ENCODE data around the gene TTLL6.
A peak's percentile ranks its signal among the peaks of the same experiment; 100 is the strongest.

TTLL6 gene

DNA sequence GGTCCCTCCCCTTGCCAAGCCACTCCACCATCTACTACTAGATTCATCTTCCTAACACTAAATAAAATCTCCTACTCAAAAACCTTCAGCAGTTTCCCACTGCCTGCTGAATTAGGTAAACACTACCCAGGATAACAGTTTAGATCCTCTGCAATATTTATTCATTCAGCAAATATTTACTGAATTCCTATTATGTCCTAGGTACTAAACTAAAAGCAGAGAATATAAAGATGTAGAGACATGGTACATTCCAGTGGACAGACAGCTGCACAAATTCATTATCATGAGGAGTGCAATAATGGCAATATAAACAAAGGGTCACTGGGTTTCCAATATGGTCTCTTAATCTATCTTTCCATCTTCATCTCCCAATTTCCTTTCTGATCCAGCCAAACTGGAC lies 57.7 kb downstream of the TTLL6 start:
- Histone ChIP-seq H3K9me3 (ENCODE audit: insufficient read depth, low read length) (no peaks in the 10 kb centered on the region), H3K27me3 (ENCODE audit: insufficient read depth, insufficient read length) (peaks cover 70% of the 10 kb centered on the region), H3K4me3 (ENCODE audit: insufficient read length, low read depth) (no peak overlapping the region), H3K36me3 (ENCODE audit: insufficient read depth, insufficient read length, low read length) (no peaks in the 10 kb centered on the region), H3K4me1 (ENCODE audit: insufficient read depth, insufficient read length) (peaks cover 2% of the 10 kb centered on the region), H3K9ac (ENCODE audit: insufficient read length, low read depth) (no peak overlapping the region)
- TF ChIP-seq SUZ12 (IDR thresholded peaks at IDR 0.05; ENCODE audit: extremely low read depth, insufficient read depth, insufficient read length) (no peak), ZNF274 (IDR thresholded peaks at IDR 0.05; ENCODE audit: low read depth, low read length) (no peak), YY1 (IDR thresholded peaks at IDR 0.05; ENCODE audit: insufficient read depth, insufficient read length) (no peak)
- DNase-seq (ENCODE audit: low read depth, low spot score): no peak

- H3K36me3 ChIP-seq (ENCODE audit: insufficient read depth, insufficient read length, low read length): no peaks in the 10 kb centered on the region
- TF ChIP-seq YY1 (IDR thresholded peaks at IDR 0.05; ENCODE audit: insufficient read depth, insufficient read length) (no peak), ZNF274 (IDR thresholded peaks at IDR 0.05; ENCODE audit: low read depth, low read length) (no peak), SUZ12 (IDR thresholded peaks at IDR 0.05; ENCODE audit: extremely low read depth, insufficient read depth, insufficient read length) (no peak)
- H3K4me3 ChIP-seq (ENCODE audit: insufficient read length, low read depth): no peak overlapping the region
- no peak overlapping the region for H3K9ac ChIP-seq (ENCODE audit: insufficient read length, low read depth)
- H3K9me3 ChIP-seq (ENCODE audit: insufficient read depth, low read length): no peaks in the 10 kb centered on the region
- peaks cover 86% of the 10 kb centered on the region for H3K27me3 ChIP-seq (ENCODE audit: insufficient read depth, insufficient read length)
- peaks cover 6% of the 10 kb centered on the region for H3K4me1 ChIP-seq (ENCODE audit: insufficient read depth, insufficient read length)
- DNase-seq (ENCODE audit: low read depth, low spot score): no peak
Observed at GRCh38 chr17:48757524-48757961, 59.5 kb downstream of the TTLL6 start.

DNA sequence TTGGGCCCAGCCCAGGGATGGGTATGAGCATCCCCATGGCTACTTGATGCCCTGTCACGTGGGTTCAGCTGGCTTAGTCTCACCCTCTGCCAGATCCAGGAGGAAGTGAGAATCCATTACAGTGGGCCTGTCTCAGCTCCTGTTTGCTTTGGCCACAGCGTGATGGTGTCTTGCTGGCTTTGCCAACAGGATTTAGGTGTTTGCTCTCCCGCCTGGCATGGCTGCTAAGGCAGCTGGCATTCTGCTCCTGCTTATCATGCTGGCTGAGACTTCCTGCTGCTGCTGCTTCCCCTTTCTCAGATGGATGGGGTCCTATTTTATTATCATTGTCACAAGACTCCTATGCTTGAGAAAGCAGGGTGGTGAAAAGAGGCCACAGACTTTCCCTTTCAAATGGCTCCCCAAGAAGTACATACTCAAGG lies 60.2 kb downstream of the TTLL6 start:
- no peaks in the 10 kb centered on the region for H3K9me3 ChIP-seq (ENCODE audit: insufficient read depth, low read length)
- TF ChIP-seq SUZ12 (IDR thresholded peaks at IDR 0.05; ENCODE audit: extremely low read depth, insufficient read depth, insufficient read length) (no peak), ZNF274 (IDR thresholded peaks at IDR 0.05; ENCODE audit: low read depth, low read length) (no peak), YY1 (IDR thresholded peaks at IDR 0.05; ENCODE audit: insufficient read depth, insufficient read length) (no peak)
- no peak for DNase-seq (ENCODE audit: low read depth, low spot score)

GRCh38 chr17:48755356-48755755 lies 61.7 kb downstream of the TTLL6 start:
- no peak for DNase-seq (ENCODE audit: low read depth, low spot score)

More for the DNA sequence above, 60.2 kb downstream of the TTLL6 start:
- Histone ChIP-seq H3K36me3 (ENCODE audit: insufficient read depth, insufficient read length, low read length) (no peaks in the 10 kb centered on the region), H3K4me1 (ENCODE audit: insufficient read depth, insufficient read length) (peaks cover 6% of the 10 kb centered on the region), H3K4me3 (ENCODE audit: insufficient read length, low read depth) (no peak overlapping the region), H3K27me3 (ENCODE audit: insufficient read depth, insufficient read length) (peaks cover 87% of the 10 kb centered on the region), H3K9ac (ENCODE audit: insufficient read length, low read depth) (no peak overlapping the region)

DNA sequence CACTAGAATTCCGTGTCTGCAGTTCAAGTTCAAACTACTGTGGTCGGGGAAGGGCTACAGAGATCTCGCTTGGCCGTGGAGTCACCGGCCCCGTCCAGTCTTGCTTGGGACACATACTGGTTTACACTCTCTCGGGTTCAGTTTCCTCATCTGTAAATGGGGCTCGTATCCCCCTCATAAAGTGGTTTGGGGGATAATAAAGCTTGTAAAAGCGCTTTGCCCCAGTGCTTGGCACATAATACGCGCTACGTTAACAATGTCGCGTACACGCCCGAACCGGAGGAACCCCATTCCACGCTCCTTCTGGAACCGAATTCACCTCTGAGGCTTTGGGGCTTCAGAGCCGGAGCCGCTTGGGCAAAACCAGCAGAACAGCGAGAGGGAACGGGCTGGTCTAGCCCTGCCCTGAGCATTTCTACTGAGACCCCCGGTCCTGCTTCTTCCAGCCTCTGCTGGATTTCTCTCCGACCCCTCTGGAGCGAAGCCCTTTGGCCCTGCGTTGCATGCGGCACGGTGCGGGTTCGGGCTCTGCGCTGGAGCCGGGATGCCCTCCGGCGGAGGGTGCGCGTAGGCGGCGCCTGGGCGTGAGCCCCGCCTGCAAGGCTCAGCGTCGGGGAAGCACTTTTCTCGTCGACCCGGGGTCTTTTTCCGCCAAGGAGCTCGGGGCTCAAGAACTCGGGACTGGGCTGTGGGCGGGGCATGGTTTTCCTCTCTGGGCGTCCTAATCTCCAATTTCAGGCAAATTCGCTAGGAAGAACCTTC lies 62.3 kb downstream of the TTLL6 start:
- DNase-seq (ENCODE audit: low read depth, low spot score): no peak
- Histone ChIP-seq H3K9ac (ENCODE audit: insufficient read length, low read depth) (peak overlapping the region; percentile 39), H3K9me3 (ENCODE audit: insufficient read depth, low read length) (no peaks in the 10 kb centered on the region), H3K36me3 (ENCODE audit: insufficient read depth, insufficient read length, low read length) (no peaks in the 10 kb centered on the region), H3K27me3 (ENCODE audit: insufficient read depth, insufficient read length) (peaks cover 95% of the 10 kb centered on the region), H3K4me3 (ENCODE audit: insufficient read length, low read depth) (peak overlapping the region; percentile 16), H3K4me1 (ENCODE audit: insufficient read depth, insufficient read length) (peaks cover 6% of the 10 kb centered on the region)
- TF ChIP-seq YY1 (IDR thresholded peaks at IDR 0.05; ENCODE audit: insufficient read depth, insufficient read length) (no peak), SUZ12 (IDR thresholded peaks at IDR 0.05; ENCODE audit: extremely low read depth, insufficient read depth, insufficient read length) (peak; percentile 0), ZNF274 (IDR thresholded peaks at IDR 0.05; ENCODE audit: low read depth, low read length) (no peak)

More at GRCh38 chr17:48755356-48755755, 61.7 kb downstream of the TTLL6 start:
- Histone ChIP-seq H3K4me3 (ENCODE audit: insufficient read length, low read depth) (peak overlapping the region; percentile 16), H3K4me1 (ENCODE audit: insufficient read depth, insufficient read length) (peaks cover 6% of the 10 kb centered on the region), H3K27me3 (ENCODE audit: insufficient read depth, insufficient read length) (peaks cover 90% of the 10 kb centered on the region), H3K36me3 (ENCODE audit: insufficient read depth, insufficient read length, low read length) (no peaks in the 10 kb centered on the region), H3K9ac (ENCODE audit: insufficient read length, low read depth) (peak overlapping the region; percentile 39), H3K9me3 (ENCODE audit: insufficient read depth, low read length) (no peaks in the 10 kb centered on the region)
- TF ChIP-seq YY1 (IDR thresholded peaks at IDR 0.05; ENCODE audit: insufficient read depth, insufficient read length) (no peak), ZNF274 (IDR thresholded peaks at IDR 0.05; ENCODE audit: low read depth, low read length) (no peak), SUZ12 (IDR thresholded peaks at IDR 0.05; ENCODE audit: extremely low read depth, insufficient read depth, insufficient read length) (no peak)

GRCh38 chr17:48753794-48754499 lies 63.1 kb downstream of the TTLL6 start:
- Histone ChIP-seq H3K36me3 (ENCODE audit: insufficient read depth, insufficient read length, low read length) (no peaks in the 10 kb centered on the region), H3K4me1 (ENCODE audit: insufficient read depth, insufficient read length) (peaks cover 6% of the 10 kb centered on the region), H3K9me3 (ENCODE audit: insufficient read depth, low read length) (no peaks in the 10 kb centered on the region), H3K9ac (ENCODE audit: insufficient read length, low read depth) (no peak overlapping the region), H3K27me3 (ENCODE audit: insufficient read depth, insufficient read length) (peaks cover 96% of the 10 kb centered on the region), H3K4me3 (ENCODE audit: insufficient read length, low read depth) (no peak overlapping the region)
- DNase-seq (ENCODE audit: low read depth, low spot score): no peak
- TF ChIP-seq SUZ12 (IDR thresholded peaks at IDR 0.05; ENCODE audit: extremely low read depth, insufficient read depth, insufficient read length) (peak; percentile 81), ZNF274 (IDR thresholded peaks at IDR 0.05; ENCODE audit: low read depth, low read length) (no peak)
